ENCODE data around the gene ZNF74.

ZNF74 gene

GRCh38 chr22:20438427-20438677, 44.4 kb downstream of the ZNF74 start:
- H4K20me1 ChIP-seq (ENCODE audit: insufficient read depth) = no peaks in the 10 kb centered on the region
- TF ChIP-seq CTCF (conservative IDR thresholded peaks at IDR 0.05; ENCODE audit: low read depth, low read length) = no peak
- H2AFZ ChIP-seq (ENCODE audit: low read depth) = no peak overlapping the region
- no peak overlapping the region for H3K4me3 ChIP-seq (IDR thresholded peaks at IDR 0.05; ENCODE audit: insufficient read depth, low read depth, low read length)
- no peak overlapping the region for H3K27ac ChIP-seq
- no peak overlapping the region for H3K4me2 ChIP-seq
- no peaks in the 10 kb centered on the region for H3K79me2 ChIP-seq (ENCODE audit: insufficient read depth, low read depth)
- H3K27me3 ChIP-seq (ENCODE audit: insufficient read depth, low read depth) = peaks cover 7% of the 10 kb centered on the region; the same call in 1 of the 2 replicates
- no peaks in the 10 kb centered on the region for H3K4me1 ChIP-seq (ENCODE audit: low read depth, poor library complexity, severe bottlenecking)
- H3K9ac ChIP-seq = no peak overlapping the region
- H3K36me3 ChIP-seq (ENCODE audit: insufficient read depth) = no peaks in the 10 kb centered on the region

GRCh38 chr22:20438678-20439492, 44.9 kb downstream of the ZNF74 start:
- H3K36me3 ChIP-seq (ENCODE audit: insufficient read depth) = no peaks in the 10 kb centered on the region
- no peaks in the 10 kb centered on the region for H3K4me1 ChIP-seq (ENCODE audit: low read depth, poor library complexity, severe bottlenecking)
- peaks cover 7% of the 10 kb centered on the region; the same call in 1 of the 2 replicates for H3K27me3 ChIP-seq (ENCODE audit: insufficient read depth, low read depth)
- H3K27ac ChIP-seq = no peak overlapping the region
- H3K9ac ChIP-seq = no peak overlapping the region
- no peak overlapping the region for H3K4me2 ChIP-seq
- no peak overlapping the region for H3K4me3 ChIP-seq (IDR thresholded peaks at IDR 0.05; ENCODE audit: insufficient read depth, low read depth, low read length)
- H4K20me1 ChIP-seq (ENCODE audit: insufficient read depth) = no peaks in the 10 kb centered on the region
- no peak overlapping the region for H2AFZ ChIP-seq (ENCODE audit: low read depth)
- TF ChIP-seq CTCF (conservative IDR thresholded peaks at IDR 0.05; ENCODE audit: low read depth, low read length) = no peak
- H3K79me2 ChIP-seq (ENCODE audit: insufficient read depth, low read depth) = no peaks in the 10 kb centered on the region

GRCh38 chr22:20439556-20439927, 45.6 kb downstream of the ZNF74 start:
- H3K9ac ChIP-seq = no peak overlapping the region
- no peak overlapping the region for H3K4me2 ChIP-seq
- no peaks in the 10 kb centered on the region for H3K4me1 ChIP-seq (ENCODE audit: low read depth, poor library complexity, severe bottlenecking)
- H3K79me2 ChIP-seq (ENCODE audit: insufficient read depth, low read depth) = no peaks in the 10 kb centered on the region
- H4K20me1 ChIP-seq (ENCODE audit: insufficient read depth) = no peaks in the 10 kb centered on the region
- no peak overlapping the region for H2AFZ ChIP-seq (ENCODE audit: low read depth)
- no peak overlapping the region for H3K27ac ChIP-seq
- H3K27me3 ChIP-seq (ENCODE audit: insufficient read depth, low read depth) = peaks cover 7% of the 10 kb centered on the region; the same call in 1 of the 2 replicates
- no peaks in the 10 kb centered on the region for H3K36me3 ChIP-seq (ENCODE audit: insufficient read depth)
- H3K4me3 ChIP-seq (IDR thresholded peaks at IDR 0.05; ENCODE audit: insufficient read depth, low read depth, low read length) = no peak overlapping the region
- TF ChIP-seq CTCF (conservative IDR thresholded peaks at IDR 0.05; ENCODE audit: low read depth, low read length) = no peak

GRCh38 chr22:20439928-20440575, 46.1 kb downstream of the ZNF74 start:
- Histone ChIP-seq H3K27me3 (ENCODE audit: insufficient read depth, low read depth) (peaks cover 7% of the 10 kb centered on the region; the same call in 1 of the 2 replicates), H3K9ac (no peak overlapping the region), H3K4me3 (IDR thresholded peaks at IDR 0.05; ENCODE audit: insufficient read depth, low read depth, low read length) (no peak overlapping the region), H3K36me3 (ENCODE audit: insufficient read depth) (no peaks in the 10 kb centered on the region), H3K27ac (no peak overlapping the region), H2AFZ (ENCODE audit: low read depth) (no peak overlapping the region), H3K4me2 (no peak overlapping the region), H3K4me1 (ENCODE audit: low read depth, poor library complexity, severe bottlenecking) (no peaks in the 10 kb centered on the region), H3K79me2 (ENCODE audit: insufficient read depth, low read depth) (no peaks in the 10 kb centered on the region), H4K20me1 (ENCODE audit: insufficient read depth) (no peaks in the 10 kb centered on the region)
- TF ChIP-seq CTCF (conservative IDR thresholded peaks at IDR 0.05; ENCODE audit: low read depth, low read length) = no peak
